GM12878 (cell line): Measurements from ENCODE around the gene CAPN8. TPM values are rescaled to one million over a fixed set of nuclear protein-coding genes. Genes with fewer than 3 reads are reported as not detected.

Source experiments
- ATAC-seq: fragments of 200-7000 bp; cut with Tn5 transposase; 3 replicates; pipeline ENCODE4 v1.9.1; 2020; ENCODE audit warnings: mild to moderate bottlenecking, moderate library complexity
- BruUV-seq: library from RNA; stranded (reverse); fragments of 400-500 nt; replicated peaks from 2 replicates; lab custom pipeline; 2021; lab: Mats Ljungman, UMichigan
- CTCF ChIA-PET: fragments of 300-600 bp; sonication (Branson Sonifier 250); formaldehyde crosslinking; extraction: SDS; loops from one replicate; lab custom pipeline; 2021; ENCODE audit warnings: inconsistent platforms; lab: Yijun Ruan, JAX
- POLR2A ChIA-PET: fragments of 350-600 bp; formaldehyde crosslinking; extraction: SDS; loops from one replicate; lab custom pipeline; 2021; ENCODE audit warnings: inconsistent platforms; lab: Charles Lee
- RAD21 ChIA-PET: fragments of 300-600 bp; sonication (Branson Sonifier 250); formaldehyde crosslinking; loops from one replicate; lab custom pipeline; 2023; ENCODE audit warnings: antibody characterized with exemption; ENCODE audit not compliant: unreplicated experiment; lab: Charles Lee
- SMC1A ChIA-PET: fragments of 300-600 bp; sonication (Branson Sonifier 250); formaldehyde crosslinking; loops from one replicate; lab custom pipeline; 2023; ENCODE audit not compliant: unreplicated experiment, uncharacterized antibody; lab: Charles Lee
- DNase-seq: peaks from one replicate; pipeline ENCODE4 v3.0.0-alpha.2; 2011; ENCODE audit warnings: low read depth, low spot score
- FAIRE-seq: peaks from 3 replicates; lab custom pipeline; 2011; peaks lifted over from hg19 to GRCh38; lab: Jason Lieb, UNC
- H2AFZ ChIP-seq: 2 replicates; pipeline ENCODE4 v1.6.0; 2011; ENCODE audit warnings: low read depth, low read length, control low read depth; ENCODE audit not compliant: control insufficient read depth
- H3K27ac ChIP-seq: 2 replicates; pipeline ENCODE4 v1.5.1; 2011; ENCODE audit warnings: control low read depth; ENCODE audit not compliant: control insufficient read depth, insufficient read depth
- H3K27me3 ChIP-seq, 2 experiments: replicated peaks in 1 of 2; 2 replicates each; pipeline versions ENCODE4 v1.6.0 to v1.6.1; 2011; ENCODE audit warnings: low read length in 1 of 2; ENCODE audit not compliant: control insufficient read depth in 2 of 2, insufficient read depth in 2 of 2
- H3K36me3 ChIP-seq, 2 experiments: 2 replicates each; pipeline ENCODE4 v1.5.1; 2011; ENCODE audit warnings: low read length in 1 of 2; ENCODE audit not compliant: control insufficient read depth in 2 of 2, insufficient read depth in 2 of 2
- H3K4me1 ChIP-seq: 2 replicates; pipeline ENCODE4 v1.6.1; 2011; ENCODE audit warnings: mild to moderate bottlenecking, low read length, moderate library complexity, mixed read lengths; ENCODE audit not compliant: control insufficient read depth, insufficient read depth
- H3K4me2 ChIP-seq: 2 replicates; pipeline ENCODE4 v1.6.0; 2011; ENCODE audit warnings: control low read depth; ENCODE audit not compliant: control insufficient read depth, insufficient read depth
- H3K4me3 ChIP-seq: fragments of 200-600 bp; sonication (generic); 2 replicates; pipeline ENCODE4 v1.5.1; 2016
- H3K79me2 ChIP-seq: 2 replicates; pipeline ENCODE4 v1.6.0; 2011; ENCODE audit warnings: low read length; ENCODE audit not compliant: control insufficient read depth, insufficient read depth
- H3K9ac ChIP-seq: 2 replicates; pipeline ENCODE4 v1.8.0; 2011; ENCODE audit warnings: low read length, control low read depth, mixed read lengths; ENCODE audit not compliant: control insufficient read depth, insufficient read depth
- H3K9me3 ChIP-seq: replicated peaks from 3 replicates; pipeline ENCODE4 v1.5.1; 2011; ENCODE audit warnings: mild to moderate bottlenecking, low read length; ENCODE audit not compliant: control insufficient read depth, insufficient read depth
- H4K20me1 ChIP-seq: 2 replicates; pipeline ENCODE4 v1.6.0; 2011; ENCODE audit not compliant: control insufficient read depth, insufficient read depth
- BHLHE40 ChIP-seq, 2 experiments: fragments of 450-650 bp in 1 of 2; IDR thresholded peaks; 2 replicates each; pipeline ENCODE4 v1.6.1; 2011 to 2017; ENCODE audit warnings: low read depth in 2 of 2, borderline replicate concordance in 1 of 2, improper control_type of control experiment in 1 of 2, low read length in 1 of 2, mild to moderate bottlenecking in 1 of 2
- CHD1 ChIP-seq: IDR thresholded peaks from 2 replicates; pipeline ENCODE4 v1.6.1; 2012; ENCODE audit warnings: low read depth, low read length, improper control_type of control experiment
- CHD2 ChIP-seq: IDR thresholded peaks from 2 replicates; pipeline ENCODE4 v1.6.1; 2011; ENCODE audit warnings: low read depth, low read length, improper control_type of control experiment, borderline replicate concordance
- CREM ChIP-seq: IDR thresholded peaks from 2 replicates; pipeline ENCODE4 v1.6.1; 2014; ENCODE audit warnings: antibody characterized with exemption, low read depth
- ESRRA ChIP-seq: IDR thresholded peaks from 2 replicates; pipeline ENCODE4 v1.6.1; 2012; ENCODE audit warnings: mild to moderate bottlenecking, low read length, improper control_type of control experiment
- GABPA ChIP-seq: IDR thresholded peaks from 2 replicates; pipeline ENCODE4 v1.6.1; 2014; ENCODE audit warnings: antibody characterized with exemption, low read depth, mild to moderate bottlenecking, inconsistent platforms
- HDAC6 ChIP-seq: fragments of 200-600 bp; sonication (generic); IDR thresholded peaks from one replicate; pipeline ENCODE4 v1.8.0; 2017; ENCODE audit warnings: antibody characterized with exemption; ENCODE audit not compliant: unreplicated experiment
- HSF1 ChIP-seq: fragments of 150-350 bp; IDR thresholded peaks from 2 replicates; pipeline ENCODE4 v1.6.1; 2014; ENCODE audit warnings: mild to moderate bottlenecking, low read depth, low read length
- MYC ChIP-seq: IDR thresholded peaks from 2 replicates; pipeline ENCODE4 v1.6.1; 2011; ENCODE audit warnings: mild to moderate bottlenecking, low read length, moderate library complexity, inconsistent platforms; ENCODE audit not compliant: insufficient read depth, insufficient replicate concordance, insufficient read length, severe bottlenecking
- RAD51 ChIP-seq: fragments of 450-650 bp; IDR thresholded peaks from 2 replicates; pipeline ENCODE4 v1.6.1; 2016; ENCODE audit warnings: moderate library complexity, mild to moderate bottlenecking, inconsistent platforms
- SMAD5 ChIP-seq: IDR thresholded peaks from 2 replicates; pipeline ENCODE4 v1.6.1; 2016; ENCODE audit warnings: antibody characterized with exemption, low read depth
- SMC3 ChIP-seq: IDR thresholded peaks from 2 replicates; pipeline ENCODE4 v1.6.1; 2011; ENCODE audit warnings: low read length, improper control_type of control experiment, borderline replicate concordance
- SRF ChIP-seq, 2 experiments: IDR thresholded peaks; 2 replicates each; pipeline ENCODE4 v1.6.1; 2011; ENCODE audit warnings: low read depth in 2 of 2, low read length in 2 of 2, mild to moderate bottlenecking in 1 of 2, moderate library complexity in 1 of 2
- TAF1 ChIP-seq: IDR thresholded peaks from 2 replicates; pipeline ENCODE4 v1.6.1; 2011; ENCODE audit warnings: mild to moderate bottlenecking, low read depth, low read length, borderline replicate concordance
- ZBTB33 ChIP-seq: fragments of 450-650 bp; IDR thresholded peaks from 2 replicates; pipeline ENCODE4 v1.6.1; 2017; ENCODE audit warnings: mild to moderate bottlenecking
- ZNF207 ChIP-seq: fragments of 450-650 bp; IDR thresholded peaks from 2 replicates; pipeline ENCODE4 v1.6.1; 2014; ENCODE audit warnings: antibody characterized with exemption, mild to moderate bottlenecking, borderline replicate concordance
- WGBS: methylation state at CpG from one replicate; pipeline ENCODE4 v1.1.6; 2016; ENCODE audit warnings: low lambda C conversion rate; ENCODE audit not compliant: insufficient replicate concordance, insufficient coverage; ENCODE audit errors: missing lambda C conversion rate; 5-methylcytosine and 5-hydroxymethylcytosine counted together
- in situ Hi-C: fragments of 300-500 bp; cut with MboI; formaldehyde crosslinking; loops from 9 replicates; pipeline ENCODE4 v1.14.3; 2018; ENCODE audit warnings: mixed read lengths
- intact Hi-C: fragments of 100-400 bp; cut with micrococcal nuclease; formaldehyde crosslinking; loops from one replicate; pipeline ENCODE4 v1.14.2; 2022; ENCODE audit not compliant: unreplicated experiment
- polyA plus RNA-seq, 11 experiments: library from polyadenylated mRNA; depleted of rRNA in 4 of 11; unstranded in 6 of 11; stranded (reverse) in 5 of 11; fragments of >200 nt; fragmentation: Nextera tagmentation in 4 of 11; fragmentation: Illumina TruSeq in 1 of 11; extraction: Ambion mirVana in 4 of 11; extraction: Trizol in 1 of 11; gene quantifications; 1 replicate in 1 of 11; 2 replicates in 10 of 11; pipeline versions ENCODE4 v1.2.1 to v1.2.3, GENCODE V29; 2011 to 2016; ENCODE audit warnings: inconsistent platforms in 2 of 11, missing spikeins in 2 of 11, low read depth in 1 of 11
- total RNA-seq, 4 experiments: library from RNA; depleted of rRNA in 3 of 4; stranded (reverse); fragments of >200 nt in 3 of 4; fragmentation: Illumina TruSeq in 1 of 4; extraction: Trizol in 1 of 4; gene quantifications; 2 replicates each; pipeline versions ENCODE4 v1.2.1 to v1.2.3, GENCODE V29; 2013 to 2021

CAPN8 gene
- total and polyA plus RNA-seq, 10 of the 15 experiments (the other 5 are each of a cell fraction or from before 2014, with no cell fraction given) = 6.4 to 30.7 (median 12.3) TPM

GRCh38 chr1:223524930-223525451 lies 140.5 kb downstream of the CAPN8 start:
- in situ Hi-C loops (no loop called here), intact Hi-C loops (no loop called here)
- ChIA-PET POLR2A (interaction anchor here (0.6 kb wide), 1 partner anchor 384 kb away, joined by 4 read pairs; no protein-coding TSS in a partner anchor), CTCF (interaction anchor here (0.7 to 2.0 kb wide), 5 partner anchors 10 to 391 kb away, joined by 3 to 6 read pairs (median 3); no protein-coding TSS in a partner anchor), RAD21 (no interaction called here), SMC1A (interaction anchor here (0.9 to 1.6 kb wide), 2 partner anchors 10 to 31 kb away, joined by 3 to 6 read pairs; no protein-coding TSS in a partner anchor)
- ATAC-seq (no peak), DNase-seq (no peak), FAIRE-seq (no peak)
- BruUV-seq = no TSS peak
- H3K9ac ChIP-seq = no peak overlapping the region
- 21% methylated on average over 4 of the region's 4 CpGs for WGBS
- no peak overlapping the region for H3K4me3 ChIP-seq
- no peaks in the 10 kb centered on the region for H3K79me2 ChIP-seq
- H2AFZ ChIP-seq = no peak overlapping the region
- H4K20me1 ChIP-seq = no peaks in the 10 kb centered on the region
- no peaks in the 10 kb centered on the region for H3K36me3 ChIP-seq
- no peak overlapping the region for H3K4me2 ChIP-seq
- H3K4me1 ChIP-seq = 0 out of 2 replicates have a peak, but pooled peaks cover 3% of the 10 kb centered on the region
- H3K9me3 ChIP-seq = no peaks in the 10 kb centered on the region; the same call in 2 of the 3 replicates
- H3K27ac ChIP-seq = no peak overlapping the region
- H3K27me3 ChIP-seq = no peaks in the 10 kb centered on the region
- no peak for TF ChIP-seq CHD2
- no peak for TF ChIP-seq SMAD5
- TF ChIP-seq ZBTB33 = no peak
- TF ChIP-seq ESRRA = no peak
- no peak for TF ChIP-seq BHLHE40 (IDR thresholded peaks at IDR 0.05; ENCODE audit: borderline replicate concordance in 1 of 2, low read depth in 2 of 2, low read length in 1 of 2)
- no peak for TF ChIP-seq HSF1
- no peak for TF ChIP-seq RAD51
- no peak for TF ChIP-seq GABPA
- no peak for TF ChIP-seq MYC
- no peak for TF ChIP-seq HDAC6
- TF ChIP-seq SMC3 = no peak
- no peak for TF ChIP-seq CREM
- TF ChIP-seq CHD1 = no peak
- no peak for TF ChIP-seq SRF (IDR thresholded peaks at IDR 0.05; ENCODE audit: low read depth in 2 of 2, low read length in 2 of 2)
- TF ChIP-seq ZNF207 = no peak
- no peak for TF ChIP-seq TAF1
